CD4-positive, alpha-beta T cell treated with Interleukin-15 for 1 hour (primary cell): ENCODE results near the gene ASPN.

Source experiments
- DNase-seq: peaks from one replicate; pipeline ENCODE4 v3.0.0-alpha.2; 2020

The ASPN gene

DNA sequence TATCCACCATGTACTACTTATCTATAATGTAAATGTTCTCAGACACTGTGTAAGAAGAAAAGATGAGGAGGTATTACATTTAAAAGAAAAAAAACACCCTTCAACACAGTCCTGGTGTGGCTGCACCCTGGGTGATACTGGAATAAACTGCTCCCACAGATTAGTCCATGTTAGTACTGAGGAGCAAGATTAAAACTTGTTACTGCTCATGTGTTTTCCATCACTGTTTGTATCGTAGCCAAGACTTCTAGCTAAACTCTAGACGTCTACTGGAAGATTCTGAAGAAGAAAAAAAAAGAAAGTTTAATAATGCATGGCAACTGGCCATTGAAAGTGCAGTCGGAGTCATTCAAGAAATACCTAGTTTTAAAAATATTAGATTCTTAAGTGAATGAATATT, at the start of gene ASPN:
Gene ASPN (minus strand): TSS at position 178 of the 400 bp plus-strand sequence.
- DNase-seq: no peak

DNA sequence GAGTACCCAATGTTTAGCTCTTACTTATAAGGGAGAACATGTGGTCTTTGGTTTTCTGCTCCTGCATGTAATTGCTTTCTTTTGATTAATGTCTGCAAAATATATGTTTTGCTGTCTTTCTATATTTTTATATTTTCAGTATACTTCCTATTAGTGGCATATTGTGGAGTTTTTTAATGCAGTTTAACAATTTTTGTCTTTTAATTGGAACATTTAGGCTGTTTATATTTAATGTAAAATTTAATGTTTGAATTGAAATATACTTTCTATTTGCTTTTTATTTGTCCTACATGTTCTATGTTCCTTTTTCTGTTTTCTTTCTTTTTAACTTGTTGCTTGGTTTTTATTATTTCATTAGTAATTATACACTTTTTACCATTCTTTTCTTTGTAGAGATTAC, 48.6 kb upstream of the ASPN start:
- no peak for DNase-seq

- no peak for DNase-seq
These were observed 46.8 kb upstream of the ASPN start for GRCh38 chr9:92529124-92529523.

GRCh38 chr9:92528522-92528849, 46.2 kb upstream of the ASPN start:
- no peak for DNase-seq

DNA sequence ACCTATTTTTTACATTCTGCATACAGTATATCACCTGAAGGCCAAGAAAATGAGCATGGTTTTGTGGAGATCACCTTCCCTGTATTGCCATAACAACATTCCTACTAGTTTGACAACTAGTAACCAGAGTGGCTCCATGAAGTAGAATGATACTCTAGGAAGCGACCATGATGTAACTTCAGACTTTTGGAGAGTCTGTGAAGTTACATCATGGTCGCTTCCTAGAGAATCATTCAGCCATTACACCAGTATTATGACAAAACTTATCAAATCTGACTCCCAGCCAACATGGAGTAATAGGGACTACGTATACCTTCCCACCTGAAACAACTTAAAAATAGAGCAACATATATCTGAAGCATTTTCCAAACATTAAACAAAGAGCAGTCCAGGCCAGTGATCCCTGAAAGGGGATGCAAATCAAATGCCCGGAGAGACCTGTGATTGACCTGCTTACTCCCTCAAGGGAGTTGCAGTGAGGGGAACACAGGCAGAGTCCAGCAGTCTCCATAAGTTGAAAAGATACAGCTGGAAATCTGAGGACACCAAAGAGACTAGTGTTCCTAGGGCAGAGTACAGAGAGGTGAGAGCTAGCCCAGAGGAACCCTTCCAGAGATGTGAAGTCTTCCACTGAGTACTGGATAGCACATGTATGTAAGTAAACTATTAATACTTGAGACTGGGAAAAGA, 45.7 kb upstream of the ASPN start:
- DNase-seq: no peak

DNA sequence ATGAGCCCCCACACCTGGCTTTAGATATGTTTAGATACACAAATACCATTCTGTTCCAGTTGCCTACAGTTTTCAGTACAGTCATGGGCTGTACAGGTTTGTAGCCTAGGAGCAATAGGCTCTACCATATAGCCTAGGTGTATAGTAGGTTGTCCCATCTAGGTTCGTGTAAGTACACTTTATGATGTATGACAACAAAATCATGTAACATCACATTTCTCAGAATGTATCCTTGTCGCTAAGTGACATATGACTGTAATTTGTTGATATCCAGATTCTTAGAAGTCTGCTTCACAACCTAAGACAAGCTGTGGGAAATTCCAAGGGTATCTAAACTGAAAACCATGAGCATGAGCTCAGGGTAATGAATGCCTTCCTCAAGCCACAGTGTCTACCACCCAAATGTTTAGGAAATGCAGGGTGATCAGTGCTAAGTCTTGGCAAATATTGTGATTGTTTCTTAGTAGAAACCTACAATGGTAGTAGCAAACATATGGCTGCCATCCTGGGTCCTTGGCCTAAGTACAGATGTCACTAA, 45.1 kb upstream of the ASPN start:
- DNase-seq: no peak

DNA sequence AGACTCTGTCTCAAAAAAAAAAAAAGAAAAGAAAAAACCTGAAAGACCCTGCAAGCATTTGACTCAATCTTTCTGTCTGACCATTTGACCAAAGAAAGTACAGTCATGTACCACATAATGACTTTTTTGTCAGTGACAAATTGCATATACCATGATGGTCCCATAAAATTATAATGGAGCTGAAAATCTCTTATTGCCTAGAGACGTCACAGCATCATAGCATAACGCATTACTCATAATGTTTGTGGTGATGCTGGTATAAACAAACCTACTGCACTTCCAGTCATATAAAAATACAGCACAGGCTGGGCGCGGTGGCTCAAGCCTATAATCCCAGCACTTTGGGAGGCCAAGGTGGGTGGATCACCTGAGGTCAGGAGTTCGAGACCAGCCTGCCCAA, 43.0 kb upstream of the ASPN start:
- DNase-seq: no peak

DNA sequence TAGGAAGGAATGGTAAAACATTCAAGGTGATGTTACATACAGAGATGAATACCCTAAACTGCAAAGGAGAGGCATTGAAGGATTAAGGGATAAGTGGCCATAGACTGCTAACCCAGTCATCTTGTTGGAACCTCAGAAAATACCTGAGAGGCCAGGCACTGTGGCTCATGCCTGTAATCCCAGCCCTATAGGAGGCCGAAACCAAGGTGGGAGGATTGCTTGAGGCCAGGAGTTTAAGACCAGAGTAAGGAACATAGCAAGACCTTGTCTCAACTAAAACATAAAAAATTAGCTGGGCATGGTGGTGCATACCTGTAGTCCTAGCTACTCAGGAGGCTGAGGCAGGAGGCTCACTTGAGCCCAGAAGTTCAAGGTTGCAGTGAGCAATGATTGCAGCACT, 42.6 kb upstream of the ASPN start:
- no peak for DNase-seq

GRCh38 chr9:92522983-92523970, 41.0 kb upstream of the ASPN start:
- no peak for DNase-seq

DNA sequence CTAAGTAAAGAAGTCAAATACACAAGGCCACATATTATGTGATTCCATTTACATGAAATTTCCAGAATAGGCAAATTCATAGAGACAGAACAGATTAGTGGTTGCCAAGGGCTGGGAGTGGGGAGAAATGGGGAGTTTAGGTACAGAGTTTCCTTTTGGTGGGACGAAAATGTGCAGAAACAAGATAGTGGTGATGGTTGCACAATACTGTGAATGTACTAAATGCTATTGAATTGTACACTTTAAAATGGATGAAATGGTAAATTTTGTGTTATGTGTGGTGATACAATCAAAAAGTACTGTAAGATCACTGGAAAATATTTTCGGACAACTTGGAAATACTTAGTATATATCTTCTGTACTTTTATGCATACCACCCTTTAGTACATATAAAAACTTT, 38.5 kb upstream of the ASPN start:
- no peak for DNase-seq

DNA sequence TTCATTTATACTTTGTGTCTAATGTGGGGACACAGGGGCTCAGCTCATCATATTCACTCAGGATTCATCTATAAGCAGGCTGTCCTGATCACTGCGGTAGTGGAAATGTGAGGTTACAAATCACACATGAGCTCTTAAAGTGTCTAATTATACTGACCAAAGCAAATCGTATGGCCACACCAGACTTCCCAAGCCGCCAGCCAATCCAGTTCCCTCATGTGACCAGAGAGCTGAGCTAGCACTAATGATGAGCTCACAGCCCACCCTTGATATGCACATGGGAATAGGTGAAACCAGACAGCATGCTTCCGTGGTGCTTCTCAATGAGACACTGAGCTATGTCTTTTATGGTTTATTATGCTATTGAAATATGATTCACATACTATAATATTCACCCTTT, 35.9 kb upstream of the ASPN start:
- no peak for DNase-seq

GRCh38 chr9:92517046-92517445, 34.7 kb upstream of the ASPN start:
- DNase-seq: no peak

DNA sequence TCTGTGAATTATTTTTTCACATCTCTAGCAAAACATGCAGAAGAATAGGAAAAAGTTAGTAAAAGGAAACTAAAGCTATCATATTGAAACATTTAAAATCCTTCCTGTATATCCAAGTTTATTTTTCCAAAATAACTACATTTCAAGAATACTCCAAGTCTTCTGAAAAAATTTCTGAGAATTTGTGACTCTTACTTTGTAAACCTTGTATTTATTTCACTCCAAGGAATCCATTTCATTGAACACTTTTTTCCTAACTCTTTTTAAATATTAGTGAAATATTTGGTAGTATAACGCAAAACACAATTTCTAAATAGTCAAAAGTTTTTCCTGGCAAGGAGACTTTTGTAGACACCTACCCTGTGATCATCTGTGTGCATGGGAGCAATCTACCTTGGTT, 34.2 kb upstream of the ASPN start:
- DNase-seq: no peak

GRCh38 chr9:92514635-92515034, 32.3 kb upstream of the ASPN start:
- no peak for DNase-seq

DNA sequence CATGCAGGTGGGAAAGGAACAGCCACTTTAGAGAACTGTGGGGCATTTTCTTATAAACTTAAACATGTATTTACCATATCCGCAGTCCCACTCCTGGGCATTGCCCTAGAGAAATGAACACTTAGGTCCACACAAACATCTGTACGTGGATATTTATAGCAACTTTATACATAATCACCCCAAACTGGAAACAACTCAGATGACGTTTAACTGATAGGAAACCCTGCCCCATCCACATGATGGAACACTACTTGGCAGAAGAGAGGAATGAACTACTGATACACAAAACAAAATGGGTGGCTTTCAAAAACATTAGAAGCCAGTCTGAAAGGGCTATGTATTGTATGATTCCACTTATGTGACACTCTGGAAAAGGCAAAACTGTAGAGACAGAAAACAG, 31.0 kb upstream of the ASPN start:
- DNase-seq: no peak

- DNase-seq: no peak
These were observed 30.3 kb upstream of the ASPN start for GRCh38 chr9:92512622-92513021.

DNA sequence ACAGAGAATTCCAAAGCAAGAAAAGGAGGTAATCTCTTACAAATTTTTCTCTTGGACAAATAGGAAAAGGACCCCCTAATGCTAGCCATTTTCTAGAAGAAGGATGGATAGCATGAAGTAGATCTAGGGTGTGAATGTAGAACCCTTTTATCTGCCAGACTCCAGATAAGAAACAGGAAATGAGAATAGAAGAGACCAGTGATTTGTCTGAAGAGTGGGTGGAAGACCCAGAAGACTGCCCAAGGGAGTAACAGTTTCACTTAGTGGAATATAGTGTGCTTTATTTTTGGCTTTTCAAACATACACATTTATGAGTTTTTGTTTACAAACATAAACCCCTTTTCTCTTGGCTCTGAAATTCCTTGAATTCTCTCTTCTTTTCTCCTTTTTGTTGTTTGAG, 28.4 kb upstream of the ASPN start:
- DNase-seq: no peak

GRCh38 chr9:92509050-92509449, 26.7 kb upstream of the ASPN start:
- DNase-seq: no peak

GRCh38 chr9:92508018-92508820, 25.9 kb upstream of the ASPN start:
- DNase-seq: no peak

DNA sequence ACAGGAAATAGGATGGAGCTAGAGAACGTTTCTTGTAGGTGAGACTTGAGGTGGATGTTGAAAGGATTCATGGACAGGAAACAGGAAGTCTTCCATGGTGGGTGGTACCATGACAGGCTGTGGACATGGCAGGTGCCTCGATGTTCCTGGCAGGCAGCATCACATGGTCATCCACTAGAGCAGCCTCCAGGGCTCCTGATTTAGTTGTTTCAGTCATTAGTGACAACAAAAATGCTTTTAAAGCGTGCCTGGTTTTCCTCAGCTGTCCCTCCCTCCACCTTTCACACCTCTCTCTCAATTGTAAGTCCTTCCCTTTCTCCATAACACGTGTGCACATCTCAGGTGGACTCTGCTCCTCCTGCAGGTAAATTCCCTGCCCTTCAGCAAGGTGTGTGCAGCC, 25.2 kb upstream of the ASPN start:
- no peak for DNase-seq

DNA sequence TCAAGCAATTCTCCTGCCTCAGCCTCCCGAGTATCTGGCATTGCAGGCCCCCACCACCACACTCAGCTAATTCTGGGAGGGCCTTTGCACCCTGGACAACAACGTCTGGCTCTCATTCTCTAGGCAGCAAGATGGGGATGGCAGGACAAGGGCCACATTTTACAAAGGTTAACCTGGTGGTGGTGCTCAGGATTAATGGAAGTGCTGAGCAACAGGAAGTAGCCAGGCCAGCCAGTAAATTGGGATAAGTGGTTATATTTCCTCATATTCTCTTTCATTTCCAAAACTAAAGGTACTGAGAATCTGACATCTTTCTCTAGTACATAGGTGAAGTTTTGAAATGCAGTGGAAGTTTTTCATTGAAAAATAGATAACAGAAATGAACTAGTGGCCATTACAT, 24.7 kb upstream of the ASPN start:
- DNase-seq: no peak

- DNase-seq: no peak
These were observed 24.0 kb upstream of the ASPN start for GRCh38 chr9:92506184-92506857.

GRCh38 chr9:92504881-92505280, 22.6 kb upstream of the ASPN start:
- DNase-seq: no peak
